HepG2 (cell line): Measurements from ENCODE around the gene PRXL2B. TPM values are rescaled to one million over a fixed set of nuclear protein-coding genes. Genes with fewer than 3 reads are reported as not detected.

Experiments used
- AGO1 ChIP-seq: fragments of 200-400 bp; formaldehyde crosslinking; IDR thresholded peaks from 2 replicates; pipeline ENCODE4 v1.6.1; 2017; ENCODE audit warnings: mild to moderate bottlenecking, low read depth, low read length, moderate library complexity; ENCODE audit not compliant: poor library complexity, severe bottlenecking
- CCAR2 ChIP-seq: fragments of 200-400 bp; formaldehyde crosslinking; optimal IDR thresholded peaks from 2 replicates; pipeline ENCODE3; 2018; ENCODE audit warnings: low read depth, mild to moderate bottlenecking, low read length, moderate library complexity
- GTF2F1 ChIP-seq: fragments of 150-350 bp; IDR thresholded peaks from 2 replicates; pipeline ENCODE4 v1.6.1; 2014; ENCODE audit warnings: low read length
- HNF4A ChIP-seq: sonication (generic); formaldehyde crosslinking; IDR thresholded peaks from 2 replicates; pipeline ENCODE4 v1.4.0; 2020; ENCODE audit warnings: missing genetic modification reagents
- KDM5B ChIP-seq: sonication (generic); formaldehyde crosslinking; IDR thresholded peaks from 2 replicates; pipeline ENCODE4 v1.4.0; 2020; ENCODE audit warnings: missing genetic modification reagents, mild to moderate bottlenecking, borderline replicate concordance
- MED1 ChIP-seq: sonication (generic); formaldehyde crosslinking; IDR thresholded peaks from 2 replicates; pipeline ENCODE4 v1.4.0; 2020; ENCODE audit warnings: missing genetic modification reagents
- MEIS1 ChIP-seq: sonication (generic); formaldehyde crosslinking; IDR thresholded peaks from 2 replicates; pipeline ENCODE4 v1.9.0; 2021; ENCODE audit warnings: mild to moderate bottlenecking, missing genetic modification reagents, moderate library complexity, borderline replicate concordance
- MIER2 ChIP-seq: IDR thresholded peaks from 2 replicates; pipeline ENCODE4 v1.6.1; 2016; ENCODE audit warnings: missing biosample characterization, missing genetic modification reagents
- MTA1 ChIP-seq: sonication (generic); formaldehyde crosslinking; IDR thresholded peaks from 2 replicates; pipeline ENCODE4 v1.4.0; 2020; ENCODE audit warnings: missing genetic modification reagents, mild to moderate bottlenecking, borderline replicate concordance
- PAWR ChIP-seq: sonication (generic); formaldehyde crosslinking; IDR thresholded peaks from 2 replicates; pipeline ENCODE4 v1.4.0; 2020; ENCODE audit warnings: missing genetic modification reagents, mild to moderate bottlenecking, borderline replicate concordance
- PITX1 ChIP-seq: sonication (generic); formaldehyde crosslinking; IDR thresholded peaks from 2 replicates; pipeline ENCODE4 v1.5.1; 2020; ENCODE audit warnings: mild to moderate bottlenecking, missing genetic modification reagents
- RORA ChIP-seq: sonication (generic); formaldehyde crosslinking; IDR thresholded peaks from 2 replicates; pipeline ENCODE4 v1.5.0; 2020; ENCODE audit warnings: mild to moderate bottlenecking, missing genetic modification reagents, moderate library complexity
- SAP130 ChIP-seq: IDR thresholded peaks from 2 replicates; pipeline ENCODE4 v1.6.1; 2016; ENCODE audit warnings: low read depth
- ZNF3 ChIP-seq: IDR thresholded peaks from 2 replicates; pipeline ENCODE4 v1.7.0; 2017; ENCODE audit warnings: inconsistent platforms
- ZNF343 ChIP-seq: sonication (generic); formaldehyde crosslinking; IDR thresholded peaks from 2 replicates; pipeline ENCODE4 v1.4.0; 2020; ENCODE audit warnings: mild to moderate bottlenecking, missing genetic modification reagents
- polyA plus RNA-seq, 8 experiments: library from polyadenylated mRNA; depleted of rRNA in 3 of 8; stranded (reverse) in 7 of 8; unstranded in 1 of 8; fragments of >200 nt; fragmentation: Illumina TruSeq in 4 of 8; extraction: Trizol in 4 of 8; gene quantifications; 2 replicates each; pipeline versions ENCODE4 v1.2.1 to v1.2.3, GENCODE V29; 2011 to 2016; ENCODE audit warnings: low read depth in 4 of 8, missing spikeins in 1 of 8, mixed read lengths in 1 of 8; ENCODE audit not compliant: insufficient read depth in 1 of 8
- total RNA-seq, 5 experiments: library from RNA; depleted of rRNA; stranded (reverse); fragments of >200 nt; fragmentation: Illumina TruSeq; extraction: Trizol; gene quantifications; 2 replicates each; pipeline ENCODE4 v1.2.3, GENCODE V29; 2016; ENCODE audit warnings: low read depth in 1 of 5
- TF ChIP-seq, protein P1 (sequence below): sonication (generic); formaldehyde crosslinking; IDR thresholded peaks from 2 replicates; pipeline ENCODE4 v1.5.1; 2020; ENCODE audit warnings: missing genetic modification reagents, mild to moderate bottlenecking, borderline replicate concordance
- TF ChIP-seq, protein P2 (sequence below): IDR thresholded peaks from 2 replicates; pipeline ENCODE4 v1.6.1; 2016; ENCODE audit warnings: missing compliant biosample characterization, missing genetic modification reagents, borderline replicate concordance
- TF ChIP-seq, protein P3 (sequence below): sonication (generic); formaldehyde crosslinking; IDR thresholded peaks from 2 replicates; pipeline ENCODE4 v1.4.0; 2020; ENCODE audit warnings: mild to moderate bottlenecking, missing genetic modification reagents
- TF ChIP-seq, protein P4 (sequence below): sonication (generic); formaldehyde crosslinking; IDR thresholded peaks from 2 replicates; pipeline ENCODE4 v1.4.0; 2020; ENCODE audit warnings: missing genetic modification reagents, borderline replicate concordance

Gene PRXL2B
- total and polyA plus RNA-seq, 2 of the 13 experiments (the other 11 are each of a cell fraction or from before 2014, with no cell fraction given): 16.8 to 22.1 TPM

DNA sequence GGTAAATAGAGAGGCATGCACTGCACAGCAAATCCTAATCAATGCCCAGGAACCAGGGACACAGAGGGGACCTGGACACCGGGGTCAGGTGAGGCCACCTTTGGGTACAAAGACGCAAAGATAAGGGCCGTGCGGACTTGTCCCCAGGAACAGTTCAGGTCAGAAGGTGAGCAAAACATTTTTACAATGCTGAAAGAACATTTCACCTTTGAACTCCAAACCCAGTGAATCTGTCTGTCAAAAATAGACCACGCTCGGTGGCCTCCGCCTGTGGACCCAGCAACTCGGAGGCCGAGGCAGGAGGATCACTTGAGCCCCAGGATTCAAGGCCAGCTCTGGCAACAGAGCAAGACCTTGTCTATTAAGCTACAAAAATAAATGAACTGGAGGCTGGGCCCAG lies 15.2 kb upstream of the PRXL2B start (continued):
- TF ChIP-seq GTF2F1 (no peak), MTA1 (CRISPR knock-in tag) (0 out of 2 replicates have a peak, but pooled peaks have one; percentile 66), KDM5B (CRISPR knock-in tag) (no peak; the same call in 1 of the 2 replicates), MIER2 (CRISPR knock-in tag) (no peak; the same call in 1 of the 2 replicates), MED1 (CRISPR knock-in tag) (peak; percentile 72), RORA (no peak), HNF4A (peak; percentile 90), SAP130 (CRISPR knock-in tag) (0 out of 2 replicates have a peak, but pooled peaks have one; percentile 10), MEIS1 (CRISPR knock-in tag) (no peak), ZNF343 (CRISPR knock-in tag) (no peak), AGO1 (no peak), PITX1 (CRISPR knock-in tag) (peak; percentile 66; the same call in 1 of the 2 replicates), ZNF3 (CRISPR knock-in tag) (no peak), CCAR2 (no peak), PAWR (CRISPR knock-in tag) (no peak)
- TF ChIP-seq, protein P1, sequence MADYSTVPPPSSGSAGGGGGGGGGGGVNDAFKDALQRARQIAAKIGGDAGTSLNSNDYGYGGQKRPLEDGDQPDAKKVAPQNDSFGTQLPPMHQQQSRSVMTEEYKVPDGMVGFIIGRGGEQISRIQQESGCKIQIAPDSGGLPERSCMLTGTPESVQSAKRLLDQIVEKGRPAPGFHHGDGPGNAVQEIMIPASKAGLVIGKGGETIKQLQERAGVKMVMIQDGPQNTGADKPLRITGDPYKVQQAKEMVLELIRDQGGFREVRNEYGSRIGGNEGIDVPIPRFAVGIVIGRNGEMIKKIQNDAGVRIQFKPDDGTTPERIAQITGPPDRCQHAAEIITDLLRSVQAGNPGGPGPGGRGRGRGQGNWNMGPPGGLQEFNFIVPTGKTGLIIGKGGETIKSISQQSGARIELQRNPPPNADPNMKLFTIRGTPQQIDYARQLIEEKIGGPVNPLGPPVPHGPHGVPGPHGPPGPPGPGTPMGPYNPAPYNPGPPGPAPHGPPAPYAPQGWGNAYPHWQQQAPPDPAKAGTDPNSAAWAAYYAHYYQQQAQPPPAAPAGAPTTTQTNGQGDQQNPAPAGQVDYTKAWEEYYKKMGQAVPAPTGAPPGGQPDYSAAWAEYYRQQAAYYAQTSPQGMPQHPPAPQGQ (CRISPR knock-in tag): no peak
- TF ChIP-seq, protein P2, sequence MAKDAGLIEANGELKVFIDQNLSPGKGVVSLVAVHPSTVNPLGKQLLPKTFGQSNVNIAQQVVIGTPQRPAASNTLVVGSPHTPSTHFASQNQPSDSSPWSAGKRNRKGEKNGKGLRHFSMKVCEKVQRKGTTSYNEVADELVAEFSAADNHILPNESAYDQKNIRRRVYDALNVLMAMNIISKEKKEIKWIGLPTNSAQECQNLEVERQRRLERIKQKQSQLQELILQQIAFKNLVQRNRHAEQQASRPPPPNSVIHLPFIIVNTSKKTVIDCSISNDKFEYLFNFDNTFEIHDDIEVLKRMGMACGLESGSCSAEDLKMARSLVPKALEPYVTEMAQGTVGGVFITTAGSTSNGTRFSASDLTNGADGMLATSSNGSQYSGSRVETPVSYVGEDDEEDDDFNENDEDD (CRISPR knock-in tag): no peak
- TF ChIP-seq, protein P3, sequence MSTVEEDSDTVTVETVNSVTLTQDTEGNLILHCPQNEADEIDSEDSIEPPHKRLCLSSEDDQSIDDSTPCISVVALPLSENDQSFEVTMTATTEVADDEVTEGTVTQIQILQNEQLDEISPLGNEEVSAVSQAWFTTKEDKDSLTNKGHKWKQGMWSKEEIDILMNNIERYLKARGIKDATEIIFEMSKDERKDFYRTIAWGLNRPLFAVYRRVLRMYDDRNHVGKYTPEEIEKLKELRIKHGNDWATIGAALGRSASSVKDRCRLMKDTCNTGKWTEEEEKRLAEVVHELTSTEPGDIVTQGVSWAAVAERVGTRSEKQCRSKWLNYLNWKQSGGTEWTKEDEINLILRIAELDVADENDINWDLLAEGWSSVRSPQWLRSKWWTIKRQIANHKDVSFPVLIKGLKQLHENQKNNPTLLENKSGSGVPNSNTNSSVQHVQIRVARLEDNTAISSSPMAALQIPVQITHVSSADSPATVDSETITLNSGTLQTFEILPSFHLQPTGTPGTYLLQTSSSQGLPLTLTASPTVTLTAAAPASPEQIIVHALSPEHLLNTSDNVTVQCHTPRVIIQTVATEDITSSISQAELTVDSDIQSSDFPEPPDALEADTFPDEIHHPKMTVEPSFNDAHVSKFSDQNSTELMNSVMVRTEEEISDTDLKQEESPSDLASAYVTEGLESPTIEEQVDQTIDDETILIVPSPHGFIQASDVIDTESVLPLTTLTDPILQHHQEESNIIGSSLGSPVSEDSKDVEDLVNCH (CRISPR knock-in tag): no peak
- TF ChIP-seq, protein P4, sequence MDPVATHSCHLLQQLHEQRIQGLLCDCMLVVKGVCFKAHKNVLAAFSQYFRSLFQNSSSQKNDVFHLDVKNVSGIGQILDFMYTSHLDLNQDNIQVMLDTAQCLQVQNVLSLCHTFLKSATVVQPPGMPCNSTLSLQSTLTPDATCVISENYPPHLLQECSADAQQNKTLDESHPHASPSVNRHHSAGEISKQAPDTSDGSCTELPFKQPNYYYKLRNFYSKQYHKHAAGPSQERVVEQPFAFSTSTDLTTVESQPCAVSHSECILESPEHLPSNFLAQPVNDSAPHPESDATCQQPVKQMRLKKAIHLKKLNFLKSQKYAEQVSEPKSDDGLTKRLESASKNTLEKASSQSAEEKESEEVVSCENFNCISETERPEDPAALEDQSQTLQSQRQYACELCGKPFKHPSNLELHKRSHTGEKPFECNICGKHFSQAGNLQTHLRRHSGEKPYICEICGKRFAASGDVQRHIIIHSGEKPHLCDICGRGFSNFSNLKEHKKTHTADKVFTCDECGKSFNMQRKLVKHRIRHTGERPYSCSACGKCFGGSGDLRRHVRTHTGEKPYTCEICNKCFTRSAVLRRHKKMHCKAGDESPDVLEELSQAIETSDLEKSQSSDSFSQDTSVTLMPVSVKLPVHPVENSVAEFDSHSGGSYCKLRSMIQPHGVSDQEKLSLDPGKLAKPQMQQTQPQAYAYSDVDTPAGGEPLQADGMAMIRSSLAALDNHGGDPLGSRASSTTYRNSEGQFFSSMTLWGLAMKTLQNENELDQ (CRISPR knock-in tag): no peak
